Astrocyte (in vitro differentiated cells and primary cell): ENCODE results near the gene MTRR. TPM values are rescaled to one million over a fixed set of nuclear protein-coding genes. Genes with fewer than 3 reads are reported as not detected.

ENCODE experiments used
- DNase-seq: peaks from one replicate; pipeline ENCODE4 v3.0.0-alpha.2; 2010; ENCODE audit warnings: low read depth
- FAIRE-seq: peaks from 2 replicates; lab custom pipeline; 2011; peaks lifted over from hg19 to GRCh38; lab: Jason Lieb, UNC
- H2AFZ ChIP-seq: 2 replicates; pipeline ENCODE4 v1.6.0; 2012; ENCODE audit warnings: low read depth, low read length, inconsistent platforms
- H3K27ac ChIP-seq: 2 replicates; pipeline ENCODE4 v1.5.1; 2011; ENCODE audit warnings: low read depth, low read length, inconsistent platforms
- H3K27me3 ChIP-seq: 2 replicates; pipeline ENCODE4 v1.6.0; 2011; ENCODE audit warnings: low read length, inconsistent platforms; ENCODE audit not compliant: insufficient read depth
- H3K36me3 ChIP-seq: 2 replicates; pipeline ENCODE4 v1.5.1; 2011; ENCODE audit warnings: low read length, inconsistent platforms; ENCODE audit not compliant: insufficient read depth
- H3K4me1 ChIP-seq: 2 replicates; pipeline ENCODE4 v1.5.1; 2011; ENCODE audit warnings: low read length, inconsistent platforms; ENCODE audit not compliant: insufficient read depth
- H3K4me2 ChIP-seq: 2 replicates; pipeline ENCODE4 v1.6.0; 2012; ENCODE audit warnings: low read length, inconsistent platforms
- H3K4me3 ChIP-seq: 2 replicates; pipeline ENCODE4 v1.5.1; 2011; ENCODE audit warnings: low read depth, mild to moderate bottlenecking, low read length, inconsistent platforms; ENCODE audit not compliant: insufficient read depth
- H3K79me2 ChIP-seq: 2 replicates; pipeline ENCODE4 v1.6.0; 2012; ENCODE audit warnings: mild to moderate bottlenecking, low read length, inconsistent platforms; ENCODE audit not compliant: insufficient read depth
- H3K9ac ChIP-seq: 2 replicates; pipeline ENCODE4 v1.6.0; 2012; ENCODE audit warnings: mild to moderate bottlenecking, low read length, inconsistent platforms
- H3K9me3 ChIP-seq: 2 replicates; pipeline ENCODE4 v1.5.1; 2012; ENCODE audit warnings: low read depth, mild to moderate bottlenecking, low read length, inconsistent platforms; ENCODE audit not compliant: insufficient read depth
- H4K20me1 ChIP-seq: 2 replicates; pipeline ENCODE4 v1.6.0; 2012; ENCODE audit warnings: low read length, inconsistent platforms; ENCODE audit not compliant: insufficient read depth
- H3K27ac Mint-ChIP-seq: one replicate; pipeline ENCODE4 v1.8.0; 2021; ENCODE audit warnings: mild to moderate bottlenecking, mixed read lengths; ENCODE audit not compliant: unreplicated experiment
- H3K27me3 Mint-ChIP-seq: one replicate; pipeline ENCODE4 v1.8.0; 2021; ENCODE audit warnings: low read depth, mixed read lengths; ENCODE audit not compliant: unreplicated experiment
- H3K36me3 Mint-ChIP-seq: one replicate; pipeline ENCODE4 v1.8.0; 2021; ENCODE audit warnings: low read depth, mixed read lengths; ENCODE audit not compliant: unreplicated experiment
- H3K4me1 Mint-ChIP-seq: one replicate; pipeline ENCODE4 v1.8.0; 2021; ENCODE audit warnings: low read depth, mixed read lengths; ENCODE audit not compliant: unreplicated experiment
- H3K4me3 Mint-ChIP-seq: one replicate; pipeline ENCODE4 v1.8.0; 2021; ENCODE audit warnings: mild to moderate bottlenecking, moderate library complexity, mixed read lengths; ENCODE audit not compliant: unreplicated experiment
- H3K9me3 Mint-ChIP-seq: one replicate; pipeline ENCODE4 v1.8.0; 2021; ENCODE audit warnings: mild to moderate bottlenecking, mixed read lengths; ENCODE audit not compliant: unreplicated experiment
- CTCF ChIP-seq: IDR thresholded peaks from 2 replicates; pipeline ENCODE4 v1.5.1; 2011; ENCODE audit warnings: low read depth, mild to moderate bottlenecking, inconsistent platforms, low read length, moderate library complexity; ENCODE audit not compliant: insufficient read depth
- EZH2 ChIP-seq: IDR thresholded peaks from 2 replicates; pipeline ENCODE4 v1.6.1; 2012; ENCODE audit warnings: mild to moderate bottlenecking, low read length, inconsistent platforms; ENCODE audit not compliant: insufficient read depth
- total RNA-seq: library from RNA; stranded (reverse); gene quantifications from 2 replicates; pipeline ENCODE4 v1.2.1, GENCODE V29; 2021

The MTRR gene
- total RNA-seq, 1 donor from 2014 or later = 32.2 TPM

GRCh38 chr5:7947301-7947700 lies 78.4 kb downstream of the MTRR start:
- Histone ChIP-seq H3K27ac (no peak overlapping the region), H3K4me1 (no peaks in the 10 kb centered on the region), H3K36me3 (no peaks in the 10 kb centered on the region), H3K4me3 (no peak overlapping the region), H2AFZ (no peak overlapping the region), H3K4me2 (no peak overlapping the region), H3K27me3 (no peaks in the 10 kb centered on the region), H4K20me1 (no peaks in the 10 kb centered on the region), H3K9ac (no peak overlapping the region), H3K79me2 (no peaks in the 10 kb centered on the region), H3K9me3 (no peaks in the 10 kb centered on the region)
- Mint-ChIP-seq H3K9me3 (peaks cover 2% of the 10 kb centered on the region), H3K4me3 (no peak overlapping the region), H3K27me3 (no peaks in the 10 kb centered on the region), H3K27ac (no peak overlapping the region), H3K4me1 (no peaks in the 10 kb centered on the region), H3K36me3 (no peaks in the 10 kb centered on the region)
- DNase-seq (no peak), FAIRE-seq (no peak)
- TF ChIP-seq CTCF (no peak), EZH2 (no peak)

Other genes starting within 250 kb of the MTRR start
- 0.64 and 0.84 TPM in 2 replicates for gene CFAP90, start 18.0 kb upstream of the MTRR start, total RNA-seq
- 8.1 and 10.7 TPM in 2 replicates for gene FASTKD3, start 117 bp upstream of the MTRR start, total RNA-seq